ENCODE measurements around the gene RAD54L2.

- TF ChIP-seq POLR2A (IDR thresholded peaks at IDR 0.05) = no peak
- TF ChIP-seq CTCF (IDR thresholded peaks at IDR 0.05) = no peak
Observed at GRCh38 chr3:51568036-51568435, 29.5 kb downstream of the RAD54L2 start.

Data from uterus (tissue), 2 donors.